K562 (cell line): ENCODE data around the gene SRMS. TPM values are rescaled to one million over a fixed set of nuclear protein-coding genes. Genes with fewer than 3 reads are reported as not detected.

Source experiments
- CBX3 ChIP-seq, 2 experiments: IDR thresholded peaks; 1 replicate in 1 of 2; 2 replicates in 1 of 2; pipeline ENCODE4 v1.6.1; 2012; ENCODE audit warnings: inconsistent platforms in 2 of 2, low read length in 2 of 2, borderline replicate concordance in 1 of 2, control low read depth in 1 of 2
- GABPB1 ChIP-seq: sonication (generic); formaldehyde crosslinking; IDR thresholded peaks from 2 replicates; pipeline ENCODE4 v1.8.0; 2022; ENCODE audit warnings: mild to moderate bottlenecking, missing genetic modification reagents
- IRF1 ChIP-seq: sonication (generic); formaldehyde crosslinking; IDR thresholded peaks from 2 replicates; pipeline ENCODE4 v1.8.0; 2022; ENCODE audit warnings: missing genetic modification reagents, mild to moderate bottlenecking, borderline replicate concordance
- L3MBTL2 ChIP-seq: fragments of 450-650 bp; IDR thresholded peaks from 2 replicates; pipeline ENCODE4 v1.6.1; 2016; ENCODE audit warnings: mild to moderate bottlenecking, moderate library complexity
- PHF8 ChIP-seq: fragments of 200-600 bp; sonication (generic); IDR thresholded peaks from 2 replicates; pipeline ENCODE4 v1.6.1; 2012; ENCODE audit warnings: mixed run types, mild to moderate bottlenecking, inconsistent platforms, low read length, moderate library complexity, borderline replicate concordance
- RB1 ChIP-seq: fragments of 450-650 bp; IDR thresholded peaks from 2 replicates; pipeline ENCODE4 v1.6.1; 2017; ENCODE audit warnings: low read depth, mild to moderate bottlenecking
- SMARCA5 ChIP-seq: fragments of 450-650 bp; IDR thresholded peaks from 2 replicates; pipeline ENCODE4 v1.6.1; 2016
- SMARCE1 ChIP-seq: fragments of 450-650 bp; IDR thresholded peaks from 2 replicates; pipeline ENCODE4 v1.7.1; 2016; ENCODE audit warnings: mild to moderate bottlenecking
- SMC3 ChIP-seq: conservative IDR thresholded peaks from 2 replicates; pipeline ENCODE4 v1.6.1; 2011; ENCODE audit warnings: low read depth, low read length, improper control_type of control experiment; ENCODE audit not compliant: insufficient read depth
- TOE1 ChIP-seq, 2 experiments: fragments of 450-650 bp in 1 of 2; sonication (generic) in 1 of 2; formaldehyde crosslinking in 1 of 2; IDR thresholded peaks; 2 replicates each; pipeline versions ENCODE4 v1.7.1 to v1.8.0; 2016 to 2022; ENCODE audit warnings: borderline replicate concordance in 2 of 2, mild to moderate bottlenecking in 2 of 2, antibody characterized with exemption in 1 of 2, inconsistent platforms in 1 of 2, low read depth in 1 of 2, missing genetic modification reagents in 1 of 2, moderate library complexity in 1 of 2
- ZBTB7A ChIP-seq: IDR thresholded peaks from 2 replicates; pipeline ENCODE4 v1.6.1; 2011; ENCODE audit warnings: low read depth, mild to moderate bottlenecking, low read length, moderate library complexity, borderline replicate concordance; ENCODE audit not compliant: control insufficient read depth
- ZNF263 ChIP-seq: sonication (generic); formaldehyde crosslinking; IDR thresholded peaks from 2 replicates; pipeline ENCODE4 v1.8.0; 2022; ENCODE audit warnings: mild to moderate bottlenecking, missing genetic modification reagents, borderline replicate concordance
- ZNF584 ChIP-seq: fragments of 200-800 bp; sonication (Bioruptor generic); IDR thresholded peaks from 2 replicates; pipeline ENCODE4 v1.6.1; 2016; ENCODE audit warnings: low read depth, mild to moderate bottlenecking, missing genetic modification characterization, missing compliant biosample characterization
- polyA plus RNA-seq, 8 experiments: library from polyadenylated mRNA; depleted of rRNA in 4 of 8; stranded (reverse) in 5 of 8; unstranded in 3 of 8; fragments of >200 nt; fragmentation: Nextera tagmentation in 2 of 8; fragmentation: Illumina TruSeq in 1 of 8; extraction: Ambion mirVana in 2 of 8; extraction: Trizol in 1 of 8; gene quantifications; 2 replicates each; pipeline versions ENCODE4 v1.2.1 to v1.2.3, GENCODE V29; 2011 to 2014; ENCODE audit warnings: inconsistent platforms in 1 of 8, missing spikeins in 1 of 8
- total RNA-seq, 7 experiments: library from RNA; depleted of rRNA in 6 of 7; stranded (reverse); fragments of >200 nt in 6 of 7; fragmentation: Illumina TruSeq in 2 of 7; extraction: Trizol in 2 of 7; gene quantifications; 2 replicates each; pipeline versions ENCODE4 v1.2.1 to v1.2.3, GENCODE V29; 2011 to 2021; ENCODE audit warnings: low replicate concordance in 1 of 7
- TF ChIP-seq, protein P1 (sequence below), 2 experiments: fragments of 450-650 bp; conservative IDR thresholded peaks; 2 replicates each; pipeline ENCODE4 v1.6.1; 2017; ENCODE audit warnings: mild to moderate bottlenecking in 2 of 2, moderate library complexity in 2 of 2
- TF ChIP-seq, protein P2 (sequence below): fragments of 450-650 bp; IDR thresholded peaks from 2 replicates; pipeline ENCODE4 v1.6.1; 2016
- TF ChIP-seq, protein P3 (sequence below): fragments of 450-650 bp; IDR thresholded peaks from 2 replicates; pipeline ENCODE4 v1.6.1; 2018; ENCODE audit not compliant: partially characterized antibody

The SRMS gene
- total and polyA plus RNA-seq, 9 of the 15 experiments (the other 6 are each of a cell fraction or from before 2014, with no cell fraction given): 0.07 TPM; not detected in 8

DNA sequence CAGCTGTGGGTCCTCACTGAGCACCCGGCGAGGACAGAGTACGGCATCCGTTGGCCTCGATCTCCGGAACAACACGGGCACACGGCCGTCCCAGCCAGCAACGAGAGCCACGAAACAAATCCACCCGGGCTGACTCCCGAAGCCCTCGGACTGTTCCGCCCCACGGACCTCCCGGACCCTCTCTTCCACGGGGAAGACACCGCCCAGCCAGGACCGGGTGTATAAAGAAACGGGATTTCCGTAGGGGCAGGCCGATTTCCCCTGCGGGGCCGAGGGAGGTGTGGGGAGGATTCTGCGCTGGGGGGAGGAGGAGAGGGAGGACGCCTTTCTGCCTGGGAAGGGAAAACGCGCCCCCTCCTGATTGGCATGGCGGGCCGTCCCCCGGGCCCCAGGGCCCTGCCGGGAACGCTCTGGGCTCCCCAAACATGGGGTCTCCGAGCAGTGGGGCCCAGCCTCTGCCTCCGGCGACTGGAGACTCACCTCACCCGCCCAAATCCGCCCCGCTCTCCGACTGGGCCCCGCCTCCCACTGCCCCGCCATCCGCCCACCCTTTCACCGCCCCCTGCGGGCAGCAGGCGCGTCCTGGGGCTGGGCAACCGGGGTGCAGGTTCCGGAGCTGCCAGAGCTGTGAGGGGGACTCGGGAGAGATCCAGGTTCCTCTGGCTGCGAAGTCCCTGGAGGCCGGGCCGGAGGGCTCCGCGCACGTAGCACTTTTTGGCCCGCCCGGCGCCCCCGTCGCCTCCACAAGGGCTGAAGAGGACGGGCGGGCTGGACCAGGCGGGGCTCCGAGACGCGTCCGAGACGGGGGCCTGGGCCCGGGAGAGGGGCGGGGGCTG lies 27.7 kb downstream of the SRMS start (continued):
- TF ChIP-seq PHF8 (0 out of 2 replicates have a peak, but pooled peaks have one; percentile 65), SMC3 (no peak), RB1 (0 out of 2 replicates have a peak, but pooled peaks have one; percentile 27), IRF1 (CRISPR knock-in tag) (no peak), ZBTB7A (peak; percentile 26; the same call in 1 of the 2 replicates), CBX3 (IDR thresholded peaks at IDR 0.05; ENCODE audit: borderline replicate concordance in 1 of 2, low read length in 2 of 2) (no peak), ZNF584 (CRISPR knock-in tag) (no peak), L3MBTL2 (peak; percentile 55; the same call in 1 of the 2 replicates), TOE1 (IDR thresholded peaks at IDR 0.05; ENCODE audit: borderline replicate concordance) (0 out of 2 replicates have a peak, but pooled peaks have one; percentile 22), TOE1 (CRISPR knock-in tag; IDR thresholded peaks at IDR 0.05; ENCODE audit: borderline replicate concordance, low read depth) (no peak), SMARCA5 (no peak), ZNF263 (CRISPR knock-in tag) (peak; percentile 99), SMARCE1 (no peak), GABPB1 (CRISPR knock-in tag) (peak; percentile 61)
- TF ChIP-seq, protein P1, sequence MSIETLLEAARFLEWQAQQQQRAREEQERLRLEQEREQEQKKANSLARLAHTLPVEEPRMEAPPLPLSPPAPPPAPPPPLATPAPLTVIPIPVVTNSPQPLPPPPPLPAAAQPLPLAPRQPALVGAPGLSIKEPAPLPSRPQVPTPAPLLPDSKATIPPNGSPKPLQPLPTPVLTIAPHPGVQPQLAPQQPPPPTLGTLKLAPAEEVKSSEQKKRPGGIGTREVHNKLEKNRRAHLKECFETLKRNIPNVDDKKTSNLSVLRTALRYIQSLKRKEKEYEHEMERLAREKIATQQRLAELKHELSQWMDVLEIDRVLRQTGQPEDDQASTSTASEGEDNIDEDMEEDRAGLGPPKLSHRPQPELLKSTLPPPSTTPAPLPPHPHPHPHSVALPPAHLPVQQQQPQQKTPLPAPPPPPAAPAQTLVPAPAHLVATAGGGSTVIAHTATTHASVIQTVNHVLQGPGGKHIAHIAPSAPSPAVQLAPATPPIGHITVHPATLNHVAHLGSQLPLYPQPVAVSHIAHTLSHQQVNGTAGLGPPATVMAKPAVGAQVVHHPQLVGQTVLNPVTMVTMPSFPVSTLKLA (conservative IDR thresholded peaks at IDR 0.05): peak in 1 of 2 experiments; percentile 29; a peak in 1 of 4 replicates
- TF ChIP-seq, protein P2, sequence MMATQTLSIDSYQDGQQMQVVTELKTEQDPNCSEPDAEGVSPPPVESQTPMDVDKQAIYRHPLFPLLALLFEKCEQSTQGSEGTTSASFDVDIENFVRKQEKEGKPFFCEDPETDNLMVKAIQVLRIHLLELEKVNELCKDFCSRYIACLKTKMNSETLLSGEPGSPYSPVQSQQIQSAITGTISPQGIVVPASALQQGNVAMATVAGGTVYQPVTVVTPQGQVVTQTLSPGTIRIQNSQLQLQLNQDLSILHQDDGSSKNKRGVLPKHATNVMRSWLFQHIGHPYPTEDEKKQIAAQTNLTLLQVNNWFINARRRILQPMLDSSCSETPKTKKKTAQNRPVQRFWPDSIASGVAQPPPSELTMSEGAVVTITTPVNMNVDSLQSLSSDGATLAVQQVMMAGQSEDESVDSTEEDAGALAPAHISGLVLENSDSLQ: peak; percentile 68
- TF ChIP-seq, protein P3, sequence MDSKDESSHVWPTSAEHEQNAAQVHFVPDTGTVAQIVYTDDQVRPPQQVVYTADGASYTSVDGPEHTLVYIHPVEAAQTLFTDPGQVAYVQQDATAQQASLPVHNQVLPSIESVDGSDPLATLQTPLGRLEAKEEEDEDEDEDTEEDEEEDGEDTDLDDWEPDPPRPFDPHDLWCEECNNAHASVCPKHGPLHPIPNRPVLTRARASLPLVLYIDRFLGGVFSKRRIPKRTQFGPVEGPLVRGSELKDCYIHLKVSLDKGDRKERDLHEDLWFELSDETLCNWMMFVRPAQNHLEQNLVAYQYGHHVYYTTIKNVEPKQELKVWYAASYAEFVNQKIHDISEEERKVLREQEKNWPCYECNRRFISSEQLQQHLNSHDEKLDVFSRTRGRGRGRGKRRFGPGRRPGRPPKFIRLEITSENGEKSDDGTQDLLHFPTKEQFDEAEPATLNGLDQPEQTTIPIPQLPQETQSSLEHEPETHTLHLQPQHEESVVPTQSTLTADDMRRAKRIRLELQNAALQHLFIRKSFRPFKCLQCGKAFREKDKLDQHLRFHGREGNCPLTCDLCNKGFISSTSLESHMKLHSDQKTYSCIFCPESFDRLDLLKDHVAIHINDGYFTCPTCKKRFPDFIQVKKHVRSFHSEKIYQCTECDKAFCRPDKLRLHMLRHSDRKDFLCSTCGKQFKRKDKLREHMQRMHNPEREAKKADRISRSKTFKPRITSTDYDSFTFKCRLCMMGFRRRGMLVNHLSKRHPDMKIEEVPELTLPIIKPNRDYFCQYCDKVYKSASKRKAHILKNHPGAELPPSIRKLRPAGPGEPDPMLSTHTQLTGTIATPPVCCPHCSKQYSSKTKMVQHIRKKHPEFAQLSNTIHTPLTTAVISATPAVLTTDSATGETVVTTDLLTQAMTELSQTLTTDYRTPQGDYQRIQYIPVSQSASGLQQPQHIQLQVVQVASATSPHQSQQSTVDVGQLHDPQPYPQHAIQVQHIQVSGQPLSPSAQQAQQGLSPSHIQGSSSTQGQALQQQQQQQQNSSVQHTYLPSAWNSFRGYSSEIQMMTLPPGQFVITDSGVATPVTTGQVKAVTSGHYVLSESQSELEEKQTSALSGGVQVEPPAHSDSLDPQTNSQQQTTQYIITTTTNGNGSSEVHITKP: peak; percentile 44
